Measurements from ENCODE around the gene ZSCAN29.

ZSCAN29 gene

GRCh38 chr15:43370975-43371974 lies at the start of gene ZSCAN29, which contains the start of gene TUBGCP4:
Gene ZSCAN29, minus strand, starts transcription at chr15:43371043. Its CDS starts 1,130 bp downstream, at chr15:43369913.
Gene TUBGCP4, plus strand, starts transcription at chr15:43371101. Its CDS starts 254 bp downstream, at chr15:43371355.
- Histone ChIP-seq H2AFZ (ENCODE audit: low read length) (peak within 1 kb of the TSS; percentile 98), H3K4me2 (ENCODE audit: low read depth, low read length, poor library complexity, severe bottlenecking) (peak within 1 kb of the TSS; percentile 95), H3K4me3 (ENCODE audit: low read length, poor library complexity, severe bottlenecking) (peak within 1 kb of the TSS; percentile 98), H3K9me3 (ENCODE audit: insufficient read depth, low read depth, low read length) (no peaks in the 10 kb centered on the region), H3K79me2 (ENCODE audit: insufficient read depth, low read length) (peaks cover 77% of the 10 kb centered on the region), H3F3A (ENCODE audit: low read depth) (no peaks in the 10 kb centered on the region), H3K36me3 (ENCODE audit: insufficient read depth, low read length) (peaks cover under 1% of the 10 kb centered on the region; the same call in 1 of the 2 replicates), H4K20me1 (ENCODE audit: insufficient read depth, low read length, poor library complexity, severe bottlenecking) (peaks cover 34% of the 10 kb centered on the region), H3K27me3 (ENCODE audit: insufficient read depth, low read length, poor library complexity, severe bottlenecking) (no peaks in the 10 kb centered on the region), H3K9me2 (replicated peaks; ENCODE audit: low read depth, low read length) (no peaks in the 10 kb centered on the region), H3K4me1 (ENCODE audit: insufficient read depth, low read length, poor library complexity, severe bottlenecking) (peaks cover 50% of the 10 kb centered on the region), H3K9ac (ENCODE audit: low read depth, low read length, poor library complexity, severe bottlenecking) (peak within 1 kb of the TSS; percentile 95)
- TF ChIP-seq CTCF (conservative IDR thresholded peaks at IDR 0.05; ENCODE audit: low read length) = peak; percentile 58
- TF ChIP-seq EZH2phosphoT487 (IDR thresholded peaks at IDR 0.05; ENCODE audit: borderline replicate concordance) = no peak

- peaks cover 75% of the 10 kb centered on the region; the same call in 1 of the 2 replicates for H3K36me3 ChIP-seq (ENCODE audit: insufficient read depth, low read length)
- no peak overlapping the region for H3K9ac ChIP-seq (ENCODE audit: low read depth, low read length, poor library complexity, severe bottlenecking)
- TF ChIP-seq CTCF (conservative IDR thresholded peaks at IDR 0.05; ENCODE audit: low read length) (no peak), EZH2phosphoT487 (IDR thresholded peaks at IDR 0.05; ENCODE audit: borderline replicate concordance) (no peak)
- no peaks in the 10 kb centered on the region for H3K79me2 ChIP-seq (ENCODE audit: insufficient read depth, low read length)
- no peaks in the 10 kb centered on the region for H3K4me1 ChIP-seq (ENCODE audit: insufficient read depth, low read length, poor library complexity, severe bottlenecking)
- H4K20me1 ChIP-seq (ENCODE audit: insufficient read depth, low read length, poor library complexity, severe bottlenecking) = no peaks in the 10 kb centered on the region
- no peaks in the 10 kb centered on the region for H3K27me3 ChIP-seq (ENCODE audit: insufficient read depth, low read length, poor library complexity, severe bottlenecking)
- no peaks in the 10 kb centered on the region for H3F3A ChIP-seq (ENCODE audit: low read depth)
- H3K4me2 ChIP-seq (ENCODE audit: low read depth, low read length, poor library complexity, severe bottlenecking) = no peak overlapping the region
- H3K9me2 ChIP-seq (replicated peaks; ENCODE audit: low read depth, low read length) = no peaks in the 10 kb centered on the region
- no peak overlapping the region for H3K4me3 ChIP-seq (ENCODE audit: low read length, poor library complexity, severe bottlenecking)
- H2AFZ ChIP-seq (ENCODE audit: low read length) = no peak overlapping the region
- no peaks in the 10 kb centered on the region for H3K9me3 ChIP-seq (ENCODE audit: insufficient read depth, low read depth, low read length)
These were observed 49.6 kb upstream of the ZSCAN29 start for GRCh38 chr15:43420435-43420834.

GRCh38 chr15:43414196-43414595 lies 43.4 kb upstream of the ZSCAN29 start:
- peaks cover 73% of the 10 kb centered on the region; the same call in 1 of the 2 replicates for H3K36me3 ChIP-seq (ENCODE audit: insufficient read depth, low read length)
- no peak for TF ChIP-seq EZH2phosphoT487 (IDR thresholded peaks at IDR 0.05; ENCODE audit: borderline replicate concordance)
- TF ChIP-seq CTCF (conservative IDR thresholded peaks at IDR 0.05; ENCODE audit: low read length) = no peak

More at GRCh38 chr15:43414196-43414595, 43.4 kb upstream of the ZSCAN29 start:
- Histone ChIP-seq H3K9me2 (replicated peaks; ENCODE audit: low read depth, low read length) (no peaks in the 10 kb centered on the region), H3K27me3 (ENCODE audit: insufficient read depth, low read length, poor library complexity, severe bottlenecking) (no peaks in the 10 kb centered on the region), H3K4me1 (ENCODE audit: insufficient read depth, low read length, poor library complexity, severe bottlenecking) (no peaks in the 10 kb centered on the region), H3K9ac (ENCODE audit: low read depth, low read length, poor library complexity, severe bottlenecking) (no peak overlapping the region), H3K9me3 (ENCODE audit: insufficient read depth, low read depth, low read length) (no peaks in the 10 kb centered on the region), H3K79me2 (ENCODE audit: insufficient read depth, low read length) (no peaks in the 10 kb centered on the region), H2AFZ (ENCODE audit: low read length) (no peak overlapping the region), H3K4me3 (ENCODE audit: low read length, poor library complexity, severe bottlenecking) (no peak overlapping the region), H4K20me1 (ENCODE audit: insufficient read depth, low read length, poor library complexity, severe bottlenecking) (no peaks in the 10 kb centered on the region), H3F3A (ENCODE audit: low read depth) (no peaks in the 10 kb centered on the region), H3K4me2 (ENCODE audit: low read depth, low read length, poor library complexity, severe bottlenecking) (no peak overlapping the region)

All from Loucy (cell line).